ENCODE data around the gene ISL2. TPM values are rescaled to one million over a fixed set of nuclear protein-coding genes. Genes with fewer than 3 reads are reported as not detected.
A peak's percentile ranks its signal among the peaks of the same experiment; 100 is the strongest.

The ISL2 gene
- total and polyA plus RNA-seq, 9 of the 15 experiments (the other 6 are each of a cell fraction or from before 2014, with no cell fraction given), result 0.15 to 23.7 (median 4.0) TPM

- TF ChIP-seq, protein P1, sequence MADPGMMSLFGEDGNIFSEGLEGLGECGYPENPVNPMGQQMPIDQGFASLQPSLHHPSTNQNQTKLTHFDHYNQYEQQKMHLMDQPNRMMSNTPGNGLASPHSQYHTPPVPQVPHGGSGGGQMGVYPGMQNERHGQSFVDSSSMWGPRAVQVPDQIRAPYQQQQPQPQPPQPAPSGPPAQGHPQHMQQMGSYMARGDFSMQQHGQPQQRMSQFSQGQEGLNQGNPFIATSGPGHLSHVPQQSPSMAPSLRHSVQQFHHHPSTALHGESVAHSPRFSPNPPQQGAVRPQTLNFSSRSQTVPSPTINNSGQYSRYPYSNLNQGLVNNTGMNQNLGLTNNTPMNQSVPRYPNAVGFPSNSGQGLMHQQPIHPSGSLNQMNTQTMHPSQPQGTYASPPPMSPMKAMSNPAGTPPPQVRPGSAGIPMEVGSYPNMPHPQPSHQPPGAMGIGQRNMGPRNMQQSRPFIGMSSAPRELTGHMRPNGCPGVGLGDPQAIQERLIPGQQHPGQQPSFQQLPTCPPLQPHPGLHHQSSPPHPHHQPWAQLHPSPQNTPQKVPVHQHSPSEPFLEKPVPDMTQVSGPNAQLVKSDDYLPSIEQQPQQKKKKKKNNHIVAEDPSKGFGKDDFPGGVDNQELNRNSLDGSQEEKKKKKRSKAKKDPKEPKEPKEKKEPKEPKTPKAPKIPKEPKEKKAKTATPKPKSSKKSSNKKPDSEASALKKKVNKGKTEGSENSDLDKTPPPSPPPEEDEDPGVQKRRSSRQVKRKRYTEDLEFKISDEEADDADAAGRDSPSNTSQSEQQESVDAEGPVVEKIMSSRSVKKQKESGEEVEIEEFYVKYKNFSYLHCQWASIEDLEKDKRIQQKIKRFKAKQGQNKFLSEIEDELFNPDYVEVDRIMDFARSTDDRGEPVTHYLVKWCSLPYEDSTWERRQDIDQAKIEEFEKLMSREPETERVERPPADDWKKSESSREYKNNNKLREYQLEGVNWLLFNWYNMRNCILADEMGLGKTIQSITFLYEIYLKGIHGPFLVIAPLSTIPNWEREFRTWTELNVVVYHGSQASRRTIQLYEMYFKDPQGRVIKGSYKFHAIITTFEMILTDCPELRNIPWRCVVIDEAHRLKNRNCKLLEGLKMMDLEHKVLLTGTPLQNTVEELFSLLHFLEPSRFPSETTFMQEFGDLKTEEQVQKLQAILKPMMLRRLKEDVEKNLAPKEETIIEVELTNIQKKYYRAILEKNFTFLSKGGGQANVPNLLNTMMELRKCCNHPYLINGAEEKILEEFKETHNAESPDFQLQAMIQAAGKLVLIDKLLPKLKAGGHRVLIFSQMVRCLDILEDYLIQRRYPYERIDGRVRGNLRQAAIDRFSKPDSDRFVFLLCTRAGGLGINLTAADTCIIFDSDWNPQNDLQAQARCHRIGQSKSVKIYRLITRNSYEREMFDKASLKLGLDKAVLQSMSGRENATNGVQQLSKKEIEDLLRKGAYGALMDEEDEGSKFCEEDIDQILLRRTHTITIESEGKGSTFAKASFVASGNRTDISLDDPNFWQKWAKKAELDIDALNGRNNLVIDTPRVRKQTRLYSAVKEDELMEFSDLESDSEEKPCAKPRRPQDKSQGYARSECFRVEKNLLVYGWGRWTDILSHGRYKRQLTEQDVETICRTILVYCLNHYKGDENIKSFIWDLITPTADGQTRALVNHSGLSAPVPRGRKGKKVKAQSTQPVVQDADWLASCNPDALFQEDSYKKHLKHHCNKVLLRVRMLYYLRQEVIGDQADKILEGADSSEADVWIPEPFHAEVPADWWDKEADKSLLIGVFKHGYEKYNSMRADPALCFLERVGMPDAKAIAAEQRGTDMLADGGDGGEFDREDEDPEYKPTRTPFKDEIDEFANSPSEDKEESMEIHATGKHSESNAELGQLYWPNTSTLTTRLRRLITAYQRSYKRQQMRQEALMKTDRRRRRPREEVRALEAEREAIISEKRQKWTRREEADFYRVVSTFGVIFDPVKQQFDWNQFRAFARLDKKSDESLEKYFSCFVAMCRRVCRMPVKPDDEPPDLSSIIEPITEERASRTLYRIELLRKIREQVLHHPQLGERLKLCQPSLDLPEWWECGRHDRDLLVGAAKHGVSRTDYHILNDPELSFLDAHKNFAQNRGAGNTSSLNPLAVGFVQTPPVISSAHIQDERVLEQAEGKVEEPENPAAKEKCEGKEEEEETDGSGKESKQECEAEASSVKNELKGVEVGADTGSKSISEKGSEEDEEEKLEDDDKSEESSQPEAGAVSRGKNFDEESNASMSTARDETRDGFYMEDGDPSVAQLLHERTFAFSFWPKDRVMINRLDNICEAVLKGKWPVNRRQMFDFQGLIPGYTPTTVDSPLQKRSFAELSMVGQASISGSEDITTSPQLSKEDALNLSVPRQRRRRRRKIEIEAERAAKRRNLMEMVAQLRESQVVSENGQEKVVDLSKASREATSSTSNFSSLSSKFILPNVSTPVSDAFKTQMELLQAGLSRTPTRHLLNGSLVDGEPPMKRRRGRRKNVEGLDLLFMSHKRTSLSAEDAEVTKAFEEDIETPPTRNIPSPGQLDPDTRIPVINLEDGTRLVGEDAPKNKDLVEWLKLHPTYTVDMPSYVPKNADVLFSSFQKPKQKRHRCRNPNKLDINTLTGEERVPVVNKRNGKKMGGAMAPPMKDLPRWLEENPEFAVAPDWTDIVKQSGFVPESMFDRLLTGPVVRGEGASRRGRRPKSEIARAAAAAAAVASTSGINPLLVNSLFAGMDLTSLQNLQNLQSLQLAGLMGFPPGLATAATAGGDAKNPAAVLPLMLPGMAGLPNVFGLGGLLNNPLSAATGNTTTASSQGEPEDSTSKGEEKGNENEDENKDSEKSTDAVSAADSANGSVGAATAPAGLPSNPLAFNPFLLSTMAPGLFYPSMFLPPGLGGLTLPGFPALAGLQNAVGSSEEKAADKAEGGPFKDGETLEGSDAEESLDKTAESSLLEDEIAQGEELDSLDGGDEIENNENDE (IDR thresholded peaks at IDR 0.05; ENCODE audit: low read depth, low read length), result no peak
- TF ChIP-seq NFYB (IDR thresholded peaks at IDR 0.05; ENCODE audit: extremely low read depth, insufficient read length) (peak; percentile 59), RBBP5 (IDR thresholded peaks at IDR 0.05; ENCODE audit: borderline replicate concordance, insufficient read depth, low read length, poor library complexity, severe bottlenecking) (peak; percentile 31), CREM (IDR thresholded peaks at IDR 0.05; ENCODE audit: low read depth) (peak; percentile 97), POLR2H (tag; IDR thresholded peaks at IDR 0.05; ENCODE audit: low read depth) (peak; percentile 95), MAFK (IDR thresholded peaks at IDR 0.05; ENCODE audit: low read length) (peak; percentile 34; the same call in 1 of the 2 replicates), CBX3 (IDR thresholded peaks at IDR 0.05; ENCODE audit: borderline replicate concordance in 1 of 2, low read length in 2 of 2) (no peak), MTA3 (IDR thresholded peaks at IDR 0.05; ENCODE audit: borderline replicate concordance) (peak; percentile 49), ZBED1 (IDR thresholded peaks at IDR 0.05) (no peak), GABPB1 (CRISPR knock-in tag; IDR thresholded peaks at IDR 0.05) (0 out of 2 replicates have a peak, but pooled peaks have one; percentile 29), ZNF830 (CRISPR knock-in tag; IDR thresholded peaks at IDR 0.05) (no peak), JUND (IDR thresholded peaks at IDR 0.05; ENCODE audit: borderline replicate concordance, low read depth, low read length) (peak; percentile 66), JUND (tag; IDR thresholded peaks at IDR 0.05; ENCODE audit: borderline replicate concordance, low read depth, low read length) (peak; percentile 81; the same call in 1 of the 3 replicates)
Measured at GRCh38 chr15:76336254-76337058, at the start of gene ISL2 (continued).
